GM12874 (cell line): ENCODE data around the gene ADCY1.

ENCODE experiments used
- CTCF ChIP-seq: IDR thresholded peaks from 2 replicates; pipeline ENCODE4 v1.5.1; 2011; ENCODE audit warnings: low read depth, mild to moderate bottlenecking, control low read depth, low read length, moderate library complexity; ENCODE audit not compliant: insufficient read depth

The ADCY1 gene

GRCh38 chr7:45609180-45609579 is 35.0 kb downstream of the ADCY1 start:
- no peak for TF ChIP-seq CTCF

GRCh38 chr7:45610019-45610418 is 35.9 kb downstream of the ADCY1 start:
- no peak for TF ChIP-seq CTCF

- no peak for TF ChIP-seq CTCF
These were observed 36.6 kb downstream of the ADCY1 start for GRCh38 chr7:45610660-45611299.

- no peak for TF ChIP-seq CTCF
These were observed 43.0 kb downstream of the ADCY1 start for GRCh38 chr7:45617166-45617565.

- no peak for TF ChIP-seq CTCF
These were observed 47.9 kb downstream of the ADCY1 start for GRCh38 chr7:45622058-45622457.

- TF ChIP-seq CTCF = no peak
These were observed 49.0 kb downstream of the ADCY1 start for GRCh38 chr7:45623157-45623556.

GRCh38 chr7:45623740-45624391 is 49.7 kb downstream of the ADCY1 start:
- TF ChIP-seq CTCF = no peak
